Common myeloid progenitor, CD34-positive (primary cell): ENCODE data around the gene OBSL1.

Source experiments
- CTCF ChIA-PET: fragments of 350-600 bp; sonication (Branson Sonifier 250); formaldehyde crosslinking; loops from one replicate; lab custom pipeline; 2021; ENCODE audit warnings: antibody characterized with exemption; lab: Charles Lee
- POLR2A ChIA-PET: fragments of 350-600 bp; sonication (Branson Sonifier 250); formaldehyde crosslinking; loops from one replicate; lab custom pipeline; 2021; ENCODE audit warnings: antibody characterized with exemption; lab: Charles Lee
- DNase-seq, 3 donors: peaks; one replicate each; pipeline versions ENCODE4 v3.0.0 to v3.0.0-alpha.2; 2013
- H3K27ac ChIP-seq, 2 experiments: 1 replicate in 1 of 2; 2 replicates in 1 of 2; pipeline ENCODE4 v1.7.0; 2013; ENCODE audit warnings: inconsistent platforms in 2 of 2, low read length in 2 of 2, mild to moderate bottlenecking in 2 of 2, low read depth in 1 of 2, moderate library complexity in 1 of 2; ENCODE audit not compliant: severe bottlenecking in 2 of 2, insufficient read depth in 1 of 2, poor library complexity in 1 of 2
- H3K27me3 ChIP-seq, 5 experiments: replicated peaks in 2 of 5; 1 replicate in 3 of 5; 2 replicates in 2 of 5; pipeline versions ENCODE4 v1.6.1 to v1.7.0; 2013; ENCODE audit warnings: low read length in 4 of 5, mild to moderate bottlenecking in 2 of 5, moderate library complexity in 2 of 5, inconsistent platforms in 1 of 5; ENCODE audit not compliant: insufficient read depth in 5 of 5, control insufficient read depth in 4 of 5
- H3K36me3 ChIP-seq, 4 experiments: 1 replicate in 2 of 4; 2 replicates in 2 of 4; pipeline versions ENCODE4 v1.6.1 to v1.7.0; 2013; ENCODE audit warnings: low read length in 3 of 4, control low read depth in 1 of 4, mild to moderate bottlenecking in 1 of 4; ENCODE audit not compliant: control insufficient read depth in 4 of 4, insufficient read depth in 4 of 4
- H3K4me1 ChIP-seq, 4 experiments: 1 replicate in 3 of 4; 2 replicates in 1 of 4; pipeline versions ENCODE4 v1.6.1 to v1.7.1; 2013; ENCODE audit warnings: low read length in 3 of 4, mild to moderate bottlenecking in 3 of 4, control low read depth in 1 of 4, inconsistent platforms in 1 of 4, moderate library complexity in 1 of 4; ENCODE audit not compliant: control insufficient read depth in 4 of 4, insufficient read depth in 4 of 4; ENCODE audit errors: control extremely low read depth in 1 of 4
- H3K4me3 ChIP-seq, 7 experiments: 1 replicate in 4 of 7; 2 replicates in 3 of 7; pipeline versions ENCODE4 v1.5.1 to v1.7.0; 2013; ENCODE audit warnings: mild to moderate bottlenecking in 7 of 7, low read length in 6 of 7, moderate library complexity in 6 of 7, inconsistent platforms in 2 of 7, low read depth in 2 of 7, control low read depth in 1 of 7; ENCODE audit not compliant: insufficient read depth in 4 of 7, control insufficient read depth in 1 of 7; ENCODE audit errors: extremely low read depth in 1 of 7
- H3K9me3 ChIP-seq, 5 experiments: 1 replicate in 4 of 5; 2 replicates in 1 of 5; pipeline versions ENCODE4 v1.6.1 to v1.7.1; 2013; ENCODE audit warnings: low read length in 4 of 5, mild to moderate bottlenecking in 2 of 5, inconsistent platforms in 1 of 5, low read depth in 1 of 5, moderate library complexity in 1 of 5; ENCODE audit not compliant: control insufficient read depth in 4 of 5, insufficient read depth in 2 of 5; ENCODE audit errors: control extremely low read depth in 1 of 5
- WGBS: methylation state at CpG from one replicate; pipeline ENCODE4 v1.1.5; 2013; ENCODE audit not compliant: insufficient coverage; 5-methylcytosine and 5-hydroxymethylcytosine counted together

Gene OBSL1

GRCh38 chr2:219536425-219536824 lies 34.9 kb downstream of the OBSL1 start:
- no peak for DNase-seq
- WGBS = 89% methylated on average over 14 of the region's 16 CpGs
- no peaks in the 10 kb centered on the region for H3K36me3 ChIP-seq
- POLR2A ChIA-PET = no interaction called here
- no peaks in the 10 kb centered on the region for H3K9me3 ChIP-seq
- H3K27me3 ChIP-seq = peaks cover 0 to 16% (median 12%) of the 10 kb centered on the region in 5 experiments
- CTCF ChIA-PET = interaction anchor here (7.1 to 43.1 kb wide), 4 partner anchors 9 to 107 kb away, joined by 81 to 1724 read pairs (median 121); partner anchors contain the start of genes ASIC4 and GMPPA
- no peak overlapping the region for H3K4me3 ChIP-seq
- no peaks in the 10 kb centered on the region for H3K4me1 ChIP-seq
- H3K27ac ChIP-seq = no peak overlapping the region

GRCh38 chr2:219533930-219534661 lies 37.2 kb downstream of the OBSL1 start:
- ChIA-PET CTCF (interaction anchor here (1.2 to 43.1 kb wide), 2 partner anchors 7 to 42 kb away, joined by 4 to 1724 read pairs; partner anchors contain the start of genes ASIC4 and GMPPA), POLR2A (no interaction called here)
- peaks cover under 1 to 33% (median 29%) of the 10 kb centered on the region in 5 experiments for H3K27me3 ChIP-seq
- WGBS = 96% methylated on average over 2 of the region's 6 CpGs
- H3K4me1 ChIP-seq = peaks cover 0 to 3% (median 0%) of the 10 kb centered on the region in 4 experiments
- H3K4me3 ChIP-seq = no peak overlapping the region
- no peak overlapping the region for H3K27ac ChIP-seq
- H3K36me3 ChIP-seq = no peaks in the 10 kb centered on the region
- no peak for DNase-seq
- no peaks in the 10 kb centered on the region for H3K9me3 ChIP-seq

- peaks cover 2 to 51% (median 36%) of the 10 kb centered on the region in 5 experiments for H3K27me3 ChIP-seq
- peaks cover 0 to 3% (median 0%) of the 10 kb centered on the region in 4 experiments for H3K4me1 ChIP-seq
- H3K9me3 ChIP-seq = no peaks in the 10 kb centered on the region
- no peaks in the 10 kb centered on the region for H3K36me3 ChIP-seq
- DNase-seq = no peak
- ChIA-PET POLR2A (no interaction called here), CTCF (interaction anchor here (2.0 to 43.1 kb wide), 4 partner anchors 7 to 131 kb away, joined by 4 to 1724 read pairs (median 90); partner anchors contain the start of genes ASIC4 and GMPPA)
- H3K4me3 ChIP-seq = no peak overlapping the region
- H3K27ac ChIP-seq = no peak overlapping the region
- WGBS = 85% methylated on average over 7 of the region's 8 CpGs
Measured at GRCh38 chr2:219532378-219532649, 39.0 kb downstream of the OBSL1 start.

- H3K27ac ChIP-seq = no peak overlapping the region
- ChIA-PET POLR2A (no interaction called here), CTCF (interaction anchor here (0.6 to 43.1 kb wide), 8 partner anchors 8 to 173 kb away, joined by 3 to 1724 read pairs (median 6); partner anchors contain the start of genes ASIC4 and GMPPA)
- peaks cover 0 to 3% (median under 1%) of the 10 kb centered on the region in 4 experiments for H3K4me1 ChIP-seq
- H3K36me3 ChIP-seq = no peaks in the 10 kb centered on the region
- no peaks in the 10 kb centered on the region for H3K9me3 ChIP-seq
- no peak for DNase-seq
- no peak overlapping the region for H3K4me3 ChIP-seq
- H3K27me3 ChIP-seq = peaks cover 2 to 56% (median 34%) of the 10 kb centered on the region in 5 experiments
- 90% methylated on average over 19 of the region's 20 CpGs for WGBS
Measured at GRCh38 chr2:219531639-219532377, 39.5 kb downstream of the OBSL1 start.

GRCh38 chr2:219530048-219530963 lies 41.0 kb downstream of the OBSL1 start:
- Histone ChIP-seq H3K27ac (no peak overlapping the region), H3K27me3 (peaks cover 4 to 71% (median 38%) of the 10 kb centered on the region in 5 experiments), H3K4me3 (no peak overlapping the region), H3K9me3 (no peaks in the 10 kb centered on the region), H3K4me1 (peaks cover 0 to 7% (median 3%) of the 10 kb centered on the region in 4 experiments), H3K36me3 (no peaks in the 10 kb centered on the region)
- CTCF ChIA-PET = interaction anchor here (0.7 to 43.1 kb wide), 23 partner anchors 9 to 279 kb away, joined by 3 to 1724 read pairs (median 4); partner anchors contain the start of genes ASIC4 and GMPPA
- 13% methylated on average over 17 of the region's 21 CpGs for WGBS
- peak; percentile 84 to 92 (median 89) for DNase-seq
- POLR2A ChIA-PET = no interaction called here

- H3K27ac ChIP-seq = no peak overlapping the region
- no peaks in the 10 kb centered on the region for H3K36me3 ChIP-seq
- peaks cover 13 to 96% (median 49%) of the 10 kb centered on the region in 5 experiments for H3K27me3 ChIP-seq
- H3K4me3 ChIP-seq = no peak overlapping the region
- H3K9me3 ChIP-seq = no peaks in the 10 kb centered on the region
- whole genome bisulfite sequencing = 90% methylated on average over 2 of the region's 5 CpGs
- POLR2A ChIA-PET = no interaction called here
- DNase-seq = no peak
- peaks cover 0 to 18% (median 10%) of the 10 kb centered on the region in 4 experiments for H3K4me1 ChIP-seq
- CTCF ChIA-PET = interaction anchor here (0.6 to 43.1 kb wide), 9 partner anchors 12 to 381 kb away, joined by 3 to 1724 read pairs (median 3); partner anchors contain the start of genes ASIC4 and GMPPA
Measured at GRCh38 chr2:219527472-219527871, 43.9 kb downstream of the OBSL1 start.
